CD14-positive monocyte (primary cell): ENCODE results near the gene SORBS1. TPM values are rescaled to one million over a fixed set of nuclear protein-coding genes. Genes with fewer than 3 reads are reported as not detected.

Source experiments
- DNase-seq, 3 donors: peaks; one replicate each; pipeline ENCODE4 v3.0.0-alpha.2; 2011 to 2022
- H2AFZ ChIP-seq: 2 replicates; pipeline ENCODE4 v1.6.0; 2012; ENCODE audit warnings: mild to moderate bottlenecking, low read depth, low read length, inconsistent platforms; ENCODE audit not compliant: insufficient read depth, poor library complexity, severe bottlenecking
- H3K27ac ChIP-seq, 2 donors: 1 replicate in 1 of 2; 2 replicates in 1 of 2; pipeline ENCODE4 v1.5.1; 2012 to 2013; ENCODE audit warnings: low read length in 2 of 2, control low read depth in 1 of 2, inconsistent platforms in 1 of 2, low read depth in 1 of 2, mild to moderate bottlenecking in 1 of 2
- H3K27me3 ChIP-seq, 2 donors: one replicate each; pipeline versions ENCODE4 v1.6.0 to v1.6.1; 2011 to 2013; ENCODE audit warnings: low read length in 2 of 2; ENCODE audit not compliant: control insufficient read depth in 2 of 2, insufficient read depth in 2 of 2
- H3K36me3 ChIP-seq, 2 donors: replicated peaks in 1 of 2; 1 replicate in 1 of 2; 2 replicates in 1 of 2; pipeline versions ENCODE4 v1.5.1 to v1.6.1; 2012 to 2013; ENCODE audit warnings: low read length in 2 of 2, control low read depth in 1 of 2, inconsistent platforms in 1 of 2, mild to moderate bottlenecking in 1 of 2; ENCODE audit not compliant: insufficient read depth in 2 of 2, control insufficient read depth in 1 of 2
- H3K4me1 ChIP-seq, 2 donors: 1 replicate in 1 of 2; 2 replicates in 1 of 2; pipeline versions ENCODE4 v1.5.1 to v1.6.1; 2012 to 2013; ENCODE audit warnings: low read length in 2 of 2, control low read depth in 1 of 2, inconsistent platforms in 1 of 2, mild to moderate bottlenecking in 1 of 2, moderate library complexity in 1 of 2; ENCODE audit not compliant: insufficient read depth in 2 of 2, control insufficient read depth in 1 of 2
- H3K4me2 ChIP-seq: replicated peaks from 2 replicates; pipeline ENCODE3; 2012; ENCODE audit warnings: low read length, moderate library complexity, mild to moderate bottlenecking; ENCODE audit not compliant: poor library complexity, severe bottlenecking; ENCODE audit errors: extremely low read depth
- H3K4me3 ChIP-seq, 3 experiments: fragments of 200-600 bp in 1 of 3; sonication (generic) in 1 of 3; replicated peaks in 1 of 3; 1 replicate in 2 of 3; 2 replicates in 1 of 3; pipeline ENCODE4 v1.5.1; 2011 to 2013; ENCODE audit warnings: low read length in 3 of 3, mild to moderate bottlenecking in 3 of 3, control low read depth in 2 of 3, low read depth in 2 of 3, inconsistent platforms in 1 of 3, moderate library complexity in 1 of 3
- H3K79me2 ChIP-seq: 2 replicates; pipeline ENCODE4 v1.6.0; 2012; ENCODE audit warnings: mild to moderate bottlenecking, control low read depth, inconsistent platforms, low read length, moderate library complexity; ENCODE audit not compliant: insufficient read depth
- H3K9ac ChIP-seq: 2 replicates; pipeline ENCODE4 v1.6.0; 2017; ENCODE audit warnings: low read length, mild to moderate bottlenecking; ENCODE audit not compliant: insufficient read depth, poor library complexity, severe bottlenecking
- H3K9me3 ChIP-seq, 2 donors: replicated peaks in 1 of 2; 1 replicate in 1 of 2; 2 replicates in 1 of 2; pipeline versions ENCODE4 v1.5.1 to v1.6.1; 2012 to 2013; ENCODE audit warnings: low read length in 2 of 2, control low read depth in 1 of 2; ENCODE audit not compliant: control insufficient read depth in 1 of 2, insufficient read depth in 1 of 2
- H4K20me1 ChIP-seq: 2 replicates; pipeline ENCODE4 v1.6.0; 2012; ENCODE audit warnings: mild to moderate bottlenecking, low read length, control low read depth, moderate library complexity; ENCODE audit not compliant: insufficient read depth
- H3K27ac Mint-ChIP-seq, 7 donors: one replicate each; pipeline ENCODE4 v1.8.0; 2020; ENCODE audit warnings: mild to moderate bottlenecking in 7 of 7, mixed read lengths in 7 of 7, moderate library complexity in 6 of 7, inconsistent platforms in 2 of 7
- H3K27me3 Mint-ChIP-seq, 3 donors: one replicate each; pipeline ENCODE4 v1.8.0; 2021 to 2022; ENCODE audit warnings: low read depth in 3 of 3, mild to moderate bottlenecking in 3 of 3, mixed read lengths in 3 of 3, moderate library complexity in 3 of 3, inconsistent platforms in 1 of 3
- H3K36me3 Mint-ChIP-seq, 2 donors: one replicate each; pipeline ENCODE4 v1.8.0; 2020; ENCODE audit warnings: mixed read lengths in 2 of 2, inconsistent platforms in 1 of 2, mild to moderate bottlenecking in 1 of 2
- H3K4me1 Mint-ChIP-seq: one replicate; pipeline ENCODE4 v1.8.0; 2020; ENCODE audit warnings: mild to moderate bottlenecking, mixed read lengths
- H3K4me3 Mint-ChIP-seq, 2 donors: one replicate each; pipeline ENCODE4 v1.8.0; 2020; ENCODE audit warnings: mild to moderate bottlenecking in 2 of 2, mixed read lengths in 2 of 2, moderate library complexity in 1 of 2
- H3K9me3 Mint-ChIP-seq, 7 donors: one replicate each; pipeline ENCODE4 v1.8.0; 2020 to 2022; ENCODE audit warnings: mixed read lengths in 7 of 7, mild to moderate bottlenecking in 6 of 7, moderate library complexity in 6 of 7, inconsistent platforms in 2 of 7
- WGBS: methylation state at CpG from one replicate; pipeline ENCODE4 v1.1.5; 2013; ENCODE audit warnings: missing lambda C conversion rate; ENCODE audit not compliant: insufficient coverage; 5-methylcytosine and 5-hydroxymethylcytosine counted together
- intact Hi-C, 2 donors: fragments of 100-400 bp; cut with micrococcal nuclease; formaldehyde crosslinking; loops; one replicate each; pipeline versions ENCODE4 v1.15.0 to v1.15.1; 2023
- polyA plus RNA-seq, 3 donors: library from polyadenylated mRNA; depleted of rRNA in 1 of 3; unstranded in 2 of 3; stranded (reverse) in 1 of 3; fragments of 300-500 nt in 2 of 3; fragments of >200 nt in 1 of 3; fragmentation: Illumina TruSeq in 2 of 3; gene quantifications; 1 replicate in 2 of 3; 2 replicates in 1 of 3; pipeline ENCODE4 v1.2.3, GENCODE V29; 2012 to 2021
- TF ChIP-seq, protein P1 (sequence below): fragments of 200-600 bp; IDR thresholded peaks from one replicate; pipeline ENCODE4 v1.8.0; 2022; ENCODE audit warnings: antibody characterized with exemption, mild to moderate bottlenecking

SORBS1 gene
- polyA plus RNA-seq, 3 donors = 0.08 to 0.15 TPM; not detected in 1

- no peak overlapping the region for H3K4me3 Mint-ChIP-seq
- peaks cover 0 to 2% (median 0%) of the 10 kb centered on the region in 3 donors for H3K27me3 Mint-ChIP-seq
- no peaks in the 10 kb centered on the region for H3K79me2 ChIP-seq
- H3K9me3 Mint-ChIP-seq = no peaks in the 10 kb centered on the region
- H3K27ac ChIP-seq = no peak overlapping the region
- no peak overlapping the region for H3K4me2 ChIP-seq
- no peak overlapping the region for H3K4me3 ChIP-seq
- TF ChIP-seq, protein P1, sequence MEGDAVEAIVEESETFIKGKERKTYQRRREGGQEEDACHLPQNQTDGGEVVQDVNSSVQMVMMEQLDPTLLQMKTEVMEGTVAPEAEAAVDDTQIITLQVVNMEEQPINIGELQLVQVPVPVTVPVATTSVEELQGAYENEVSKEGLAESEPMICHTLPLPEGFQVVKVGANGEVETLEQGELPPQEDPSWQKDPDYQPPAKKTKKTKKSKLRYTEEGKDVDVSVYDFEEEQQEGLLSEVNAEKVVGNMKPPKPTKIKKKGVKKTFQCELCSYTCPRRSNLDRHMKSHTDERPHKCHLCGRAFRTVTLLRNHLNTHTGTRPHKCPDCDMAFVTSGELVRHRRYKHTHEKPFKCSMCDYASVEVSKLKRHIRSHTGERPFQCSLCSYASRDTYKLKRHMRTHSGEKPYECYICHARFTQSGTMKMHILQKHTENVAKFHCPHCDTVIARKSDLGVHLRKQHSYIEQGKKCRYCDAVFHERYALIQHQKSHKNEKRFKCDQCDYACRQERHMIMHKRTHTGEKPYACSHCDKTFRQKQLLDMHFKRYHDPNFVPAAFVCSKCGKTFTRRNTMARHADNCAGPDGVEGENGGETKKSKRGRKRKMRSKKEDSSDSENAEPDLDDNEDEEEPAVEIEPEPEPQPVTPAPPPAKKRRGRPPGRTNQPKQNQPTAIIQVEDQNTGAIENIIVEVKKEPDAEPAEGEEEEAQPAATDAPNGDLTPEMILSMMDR = no peak
- H3K9me3 ChIP-seq = no peaks in the 10 kb centered on the region
- intact Hi-C loops = no loop called here
- WGBS = 100% methylated on average over 2 of the region's 3 CpGs
- no peaks in the 10 kb centered on the region for H3K27me3 ChIP-seq
- H3K4me1 Mint-ChIP-seq = no peaks in the 10 kb centered on the region
- no peaks in the 10 kb centered on the region for H3K36me3 ChIP-seq
- H3K27ac Mint-ChIP-seq = no peak overlapping the region
- H4K20me1 ChIP-seq = no peaks in the 10 kb centered on the region
- no peak overlapping the region for H3K9ac ChIP-seq
- H2AFZ ChIP-seq = no peak overlapping the region
- no peak for DNase-seq
- no peaks in the 10 kb centered on the region for H3K4me1 ChIP-seq
- H3K36me3 Mint-ChIP-seq = no peaks in the 10 kb centered on the region
Observed at GRCh38 chr10:95421782-95422181, 139.4 kb downstream of the SORBS1 start.

- H3K9ac ChIP-seq = no peak overlapping the region
- H3K27me3 ChIP-seq = no peaks in the 10 kb centered on the region
- H3K4me2 ChIP-seq = no peak overlapping the region
- 100% methylated on average over 2 of the region's 3 CpGs for WGBS
- no peak overlapping the region for H3K27ac ChIP-seq
- no peak overlapping the region for H3K4me3 ChIP-seq
- Mint-ChIP-seq H3K27ac (peak overlapping the region in 1 of 7 donors; percentile 25), H3K4me3 (no peak overlapping the region), H3K9me3 (no peaks in the 10 kb centered on the region), H3K27me3 (no peaks in the 10 kb centered on the region), H3K36me3 (no peaks in the 10 kb centered on the region), H3K4me1 (no peaks in the 10 kb centered on the region)
- TF ChIP-seq, protein P1 = no peak
- H3K79me2 ChIP-seq = no peaks in the 10 kb centered on the region
- no peak overlapping the region for H2AFZ ChIP-seq
- H3K9me3 ChIP-seq = no peaks in the 10 kb centered on the region
- DNase-seq = no peak
- H4K20me1 ChIP-seq = no peaks in the 10 kb centered on the region
- intact Hi-C loops = no loop called here
- H3K4me1 ChIP-seq = no peaks in the 10 kb centered on the region
- no peaks in the 10 kb centered on the region for H3K36me3 ChIP-seq
Observed at GRCh38 chr10:95419399-95419798, 141.8 kb downstream of the SORBS1 start.
